Hepatocyte (in vitro differentiated cells): Measurements from ENCODE around the gene UBE2S.

Experiments
- EZH2phosphoT487 ChIP-seq: fragments of 200-600 bp; sonication (generic); IDR thresholded peaks from one replicate; pipeline ENCODE4 v1.6.1; 2018; ENCODE audit warnings: antibody characterized with exemption, mild to moderate bottlenecking, low read depth, moderate library complexity; ENCODE audit not compliant: unreplicated experiment, severe bottlenecking
- TF ChIP-seq, protein P1 (sequence below): fragments of 200-600 bp; sonication (generic); IDR thresholded peaks from 2 replicates; pipeline ENCODE4 v1.5.1; 2016; ENCODE audit warnings: antibody characterized with exemption, mild to moderate bottlenecking; ENCODE audit not compliant: poor library complexity

DNA sequence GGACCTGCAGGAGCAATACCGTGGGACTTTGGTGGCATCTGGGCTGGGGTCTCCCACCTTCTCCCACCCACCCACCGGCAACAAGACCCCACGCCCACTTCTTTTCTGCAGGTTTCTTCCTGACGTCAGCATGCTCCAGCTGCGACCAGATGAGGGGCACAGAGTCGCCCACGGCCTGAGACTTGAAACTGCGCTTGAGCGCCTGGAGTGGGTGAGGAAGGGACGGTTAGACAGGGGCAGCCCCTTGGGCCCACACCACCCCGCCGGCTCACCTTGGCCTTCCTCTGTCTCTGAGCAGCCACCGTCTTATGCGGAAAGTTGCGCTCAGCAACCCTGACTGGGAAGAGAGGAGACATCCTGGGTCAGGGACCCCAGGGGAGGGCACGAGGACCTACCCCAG, 46.7 kb downstream of the UBE2S start:
- no peak for TF ChIP-seq EZH2phosphoT487
- TF ChIP-seq, protein P1, sequence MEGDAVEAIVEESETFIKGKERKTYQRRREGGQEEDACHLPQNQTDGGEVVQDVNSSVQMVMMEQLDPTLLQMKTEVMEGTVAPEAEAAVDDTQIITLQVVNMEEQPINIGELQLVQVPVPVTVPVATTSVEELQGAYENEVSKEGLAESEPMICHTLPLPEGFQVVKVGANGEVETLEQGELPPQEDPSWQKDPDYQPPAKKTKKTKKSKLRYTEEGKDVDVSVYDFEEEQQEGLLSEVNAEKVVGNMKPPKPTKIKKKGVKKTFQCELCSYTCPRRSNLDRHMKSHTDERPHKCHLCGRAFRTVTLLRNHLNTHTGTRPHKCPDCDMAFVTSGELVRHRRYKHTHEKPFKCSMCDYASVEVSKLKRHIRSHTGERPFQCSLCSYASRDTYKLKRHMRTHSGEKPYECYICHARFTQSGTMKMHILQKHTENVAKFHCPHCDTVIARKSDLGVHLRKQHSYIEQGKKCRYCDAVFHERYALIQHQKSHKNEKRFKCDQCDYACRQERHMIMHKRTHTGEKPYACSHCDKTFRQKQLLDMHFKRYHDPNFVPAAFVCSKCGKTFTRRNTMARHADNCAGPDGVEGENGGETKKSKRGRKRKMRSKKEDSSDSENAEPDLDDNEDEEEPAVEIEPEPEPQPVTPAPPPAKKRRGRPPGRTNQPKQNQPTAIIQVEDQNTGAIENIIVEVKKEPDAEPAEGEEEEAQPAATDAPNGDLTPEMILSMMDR: no peak
